Measurements from ENCODE around the gene TMEM207.
"Not testable (repeated sequence)": the region's sequence is repeated elsewhere in the genome, so short reads cannot be mapped to it uniquely, and the experiment has no call there.

The TMEM207 gene

DNA sequence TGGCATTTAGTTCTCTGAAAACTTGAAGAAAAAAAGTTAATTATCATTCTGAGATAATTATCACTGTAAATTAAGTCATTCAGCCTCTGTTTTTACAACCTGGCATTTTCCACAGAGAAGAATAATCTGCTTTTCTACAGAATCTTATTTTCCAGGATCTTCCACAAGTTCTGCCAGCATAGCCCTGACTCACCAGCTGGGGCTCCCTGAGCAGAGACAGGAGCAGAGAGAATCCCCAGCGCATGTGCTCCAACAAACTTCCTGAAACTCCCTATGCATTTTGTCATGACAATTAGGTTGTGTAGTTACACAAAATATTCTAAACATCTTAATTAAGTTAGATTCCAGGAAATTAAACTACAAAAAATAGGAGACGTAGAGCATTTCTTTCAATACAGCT, 32.1 kb upstream of the TMEM207 start:
- DNase-seq (ENCODE audit: low spot score in 2 of 2) = no peak
- in situ Hi-C loops (cut with MboI; ENCODE audit: low sequenced_read_pairs) = no loop called here
- Histone ChIP-seq H3K36me3 (replicated peaks) (no peaks in the 10 kb centered on the region), H3K27me3 (ENCODE audit: low read depth) (no peaks in the 10 kb centered on the region; the same call in 1 of the 2 replicates), H3K4me1 (no peaks in the 10 kb centered on the region; the same call in 1 of the 2 replicates), H3K4me3 (no peak overlapping the region), H3K9me3 (no peaks in the 10 kb centered on the region)

DNA sequence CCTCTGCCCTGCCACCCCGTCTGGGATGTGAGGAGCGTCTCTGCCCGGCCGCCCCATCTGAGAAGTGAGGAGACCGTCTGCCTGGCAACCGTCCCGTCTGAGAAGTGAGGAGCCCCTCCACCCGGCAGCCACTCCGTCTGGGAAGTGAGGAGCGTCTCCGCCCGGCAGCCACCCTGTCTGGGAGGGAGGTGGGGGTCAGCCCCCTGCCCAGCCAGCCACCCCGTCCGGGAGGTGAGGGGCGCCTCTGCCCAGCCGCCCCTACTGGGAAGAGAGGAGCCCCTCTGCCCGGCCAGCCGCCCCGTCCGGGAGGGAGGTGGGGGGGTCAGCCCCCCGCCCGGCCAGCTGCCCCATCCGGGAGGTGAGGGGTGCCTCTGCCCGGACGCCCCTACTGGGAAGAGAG, 23.6 kb upstream of the TMEM207 start:
- DNase-seq (ENCODE audit: low spot score in 2 of 2); H3K4me3 ChIP-seq; in situ Hi-C loops (cut with MboI; ENCODE audit: low sequenced_read_pairs); H3K27me3 ChIP-seq (ENCODE audit: low read depth); H3K36me3 ChIP-seq (replicated peaks); H3K4me1 ChIP-seq; H3K9me3 ChIP-seq: not testable (repeated sequence)

DNA sequence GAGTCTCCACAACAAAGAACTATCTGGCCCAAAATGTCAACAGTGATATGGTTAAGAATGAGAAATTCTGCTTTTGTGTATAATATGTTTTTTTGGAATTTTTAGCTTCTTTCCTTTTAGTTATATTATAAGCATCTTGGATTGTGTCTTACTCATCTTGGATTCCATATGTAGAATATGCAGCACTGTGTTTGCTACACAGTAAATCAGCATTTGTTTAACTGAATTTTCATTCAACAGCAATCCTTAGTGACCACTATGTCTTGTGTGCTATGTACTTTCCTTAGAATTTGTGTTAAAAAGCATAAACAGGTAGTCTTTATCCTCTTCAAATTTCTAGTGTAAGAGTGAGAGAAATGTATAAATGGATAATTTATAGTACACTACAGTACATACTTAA, 18.2 kb upstream of the TMEM207 start:
- H3K27me3 ChIP-seq (ENCODE audit: low read depth) = no peaks in the 10 kb centered on the region
- in situ Hi-C loops (cut with MboI; ENCODE audit: low sequenced_read_pairs) = no loop called here

DNA sequence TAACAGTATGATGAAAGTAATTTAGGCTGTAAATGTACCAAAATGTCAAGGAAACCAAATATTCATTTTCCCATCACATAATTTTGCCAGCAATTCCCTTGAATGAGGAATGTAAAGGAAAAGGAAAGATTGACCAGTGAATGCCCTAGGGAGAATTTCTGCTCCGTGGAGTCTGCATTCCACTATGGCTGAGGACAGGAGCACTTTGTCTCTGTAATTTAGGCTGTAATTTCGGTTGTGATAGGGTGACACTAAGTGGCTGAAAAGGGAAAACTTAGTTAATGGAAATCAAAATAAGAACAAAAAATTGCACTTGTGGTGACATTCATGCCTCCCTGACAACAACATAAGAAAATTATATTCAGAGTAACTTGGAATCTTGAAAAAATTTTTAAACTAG, 8.3 kb upstream of the TMEM207 start:
- no peak overlapping the region for H3K4me3 ChIP-seq
- H3K36me3 ChIP-seq (replicated peaks) = no peaks in the 10 kb centered on the region
- H3K27me3 ChIP-seq (ENCODE audit: low read depth) = no peaks in the 10 kb centered on the region
- no peak for DNase-seq (ENCODE audit: low spot score in 2 of 2)
- H3K9me3 ChIP-seq = no peaks in the 10 kb centered on the region
- in situ Hi-C loops (cut with MboI; ENCODE audit: low sequenced_read_pairs) = no loop called here
- no peaks in the 10 kb centered on the region for H3K4me1 ChIP-seq

More for the DNA sequence above, 18.2 kb upstream of the TMEM207 start:
- H3K9me3 ChIP-seq = no peaks in the 10 kb centered on the region
- no peaks in the 10 kb centered on the region for H3K4me1 ChIP-seq
- H3K36me3 ChIP-seq (replicated peaks) = no peaks in the 10 kb centered on the region
- DNase-seq (ENCODE audit: low spot score in 2 of 2) = no peak
- no peak overlapping the region for H3K4me3 ChIP-seq

DNA sequence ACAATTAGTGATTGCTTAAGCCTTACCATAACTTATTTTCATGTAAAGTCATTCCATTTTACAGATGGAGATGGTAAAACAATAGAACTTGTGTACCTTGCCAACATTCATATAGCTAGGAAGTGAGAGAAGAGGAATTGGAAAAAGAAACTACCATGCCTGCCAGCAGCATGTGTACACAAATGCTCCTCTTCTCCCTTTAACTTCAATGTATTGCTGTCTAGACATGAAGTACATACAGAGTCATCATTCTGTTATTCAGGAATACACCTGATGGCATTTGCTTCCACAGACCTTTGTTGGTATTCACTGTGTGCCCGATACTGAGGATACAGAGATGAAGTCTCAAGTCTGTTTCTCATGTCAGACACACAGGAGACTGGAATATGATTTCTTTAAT, 7.1 kb upstream of the TMEM207 start:
- Histone ChIP-seq H3K4me3 (no peak overlapping the region), H3K27me3 (ENCODE audit: low read depth) (no peaks in the 10 kb centered on the region), H3K36me3 (replicated peaks) (no peaks in the 10 kb centered on the region), H3K4me1 (no peaks in the 10 kb centered on the region), H3K9me3 (no peaks in the 10 kb centered on the region)
- DNase-seq (ENCODE audit: low spot score in 2 of 2) = no peak
- in situ Hi-C loops (cut with MboI; ENCODE audit: low sequenced_read_pairs) = no loop called here

DNA sequence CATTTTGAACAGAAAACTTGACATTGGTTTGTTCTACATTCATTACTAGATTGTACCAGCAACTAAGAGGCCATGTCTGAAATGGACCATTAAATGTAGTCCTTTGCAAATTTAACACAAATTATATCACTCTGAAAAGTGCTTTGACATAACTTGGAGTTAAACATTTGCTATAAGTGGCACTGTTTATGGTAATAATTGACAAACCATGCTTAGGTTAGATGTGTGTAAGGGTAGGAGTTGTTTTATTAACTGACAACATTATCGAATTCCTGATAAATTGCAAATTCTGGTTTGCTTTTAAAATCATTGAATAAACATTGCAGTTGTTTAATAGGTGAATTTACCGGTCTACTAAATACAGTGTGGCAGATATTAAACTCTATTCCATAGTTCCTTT, 6.1 kb upstream of the TMEM207 start:
- DNase-seq (ENCODE audit: low spot score in 2 of 2) = no peak
- Histone ChIP-seq H3K4me1 (no peaks in the 10 kb centered on the region), H3K4me3 (no peak overlapping the region), H3K9me3 (no peaks in the 10 kb centered on the region), H3K36me3 (replicated peaks) (no peaks in the 10 kb centered on the region), H3K27me3 (ENCODE audit: low read depth) (no peaks in the 10 kb centered on the region)
- in situ Hi-C loops (cut with MboI; ENCODE audit: low sequenced_read_pairs) = no loop called here

DNA sequence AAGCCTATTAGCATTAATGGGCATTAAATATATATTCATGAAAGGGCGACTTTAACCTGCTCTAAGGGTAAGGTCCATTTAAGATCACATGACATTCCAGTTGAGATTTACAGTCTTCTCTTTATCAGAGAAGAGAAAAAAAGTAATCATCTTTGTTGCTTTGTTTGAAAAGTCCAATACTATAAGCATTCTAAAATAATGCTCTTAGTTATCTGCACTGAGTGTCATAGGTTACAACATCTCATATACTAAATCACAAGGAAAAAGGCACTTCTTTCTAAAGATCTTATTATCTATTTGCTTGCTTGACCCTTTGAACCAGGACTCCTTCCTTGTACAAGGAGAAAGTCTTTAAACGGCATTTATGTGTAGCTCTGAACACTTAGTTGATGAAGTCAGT, 1.4 kb downstream of the TMEM207 start:
- H3K4me3 ChIP-seq = no peak overlapping the region
- in situ Hi-C loops (cut with MboI; ENCODE audit: low sequenced_read_pairs) = loop anchor here (25.0 kb wide), 1 partner anchor 486 kb away; no protein-coding TSS in a partner anchor

DNA sequence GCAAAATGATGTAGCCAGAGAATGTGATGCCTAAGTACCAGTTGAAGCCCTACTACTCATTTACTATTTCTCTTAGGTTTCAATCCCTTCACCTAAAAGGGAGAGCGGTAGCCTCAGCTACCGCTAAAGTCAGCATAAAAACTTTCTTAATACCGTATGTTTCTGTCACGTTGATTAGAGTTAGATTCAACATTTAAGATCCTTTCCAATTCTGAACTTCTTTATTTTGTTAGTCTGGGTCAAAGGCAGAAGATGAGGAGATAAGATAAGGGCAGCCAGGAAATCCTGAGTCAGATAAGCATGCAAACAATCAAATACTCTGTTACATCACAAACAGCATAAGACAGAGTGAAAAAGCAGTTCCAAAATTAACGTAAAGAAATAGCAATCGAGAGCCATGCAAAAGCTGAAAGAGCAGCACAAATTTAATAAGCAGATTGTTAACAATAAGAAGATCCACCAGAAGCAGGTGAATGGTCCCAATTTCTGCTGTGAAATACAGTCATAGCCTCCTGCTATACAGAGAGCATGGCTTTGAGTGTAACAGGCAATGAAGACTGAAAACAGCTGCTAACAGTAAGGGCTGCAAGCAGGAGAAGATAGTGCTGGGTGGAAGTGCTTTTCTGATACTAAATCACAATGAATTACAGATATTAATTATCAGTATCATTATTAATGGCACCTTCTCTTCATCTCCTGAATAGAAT, 3.0 kb downstream of the TMEM207 start:
- Histone ChIP-seq H3K4me3 (no peak overlapping the region), H3K9me3 (no peaks in the 10 kb centered on the region), H3K36me3 (replicated peaks) (no peaks in the 10 kb centered on the region), H3K4me1 (peaks cover 11% of the 10 kb centered on the region), H3K27me3 (ENCODE audit: low read depth) (no peaks in the 10 kb centered on the region; the same call in 1 of the 2 replicates)
- no peak for DNase-seq (ENCODE audit: low spot score in 2 of 2)
- in situ Hi-C loops (cut with MboI; ENCODE audit: low sequenced_read_pairs) = loop anchor here (25.0 kb wide), 1 partner anchor 484 kb away; no protein-coding TSS in a partner anchor

More for the DNA sequence above, 1.4 kb downstream of the TMEM207 start:
- Histone ChIP-seq H3K9me3 (no peaks in the 10 kb centered on the region), H3K27me3 (ENCODE audit: low read depth) (no peaks in the 10 kb centered on the region; the same call in 1 of the 2 replicates), H3K4me1 (peaks cover 11% of the 10 kb centered on the region), H3K36me3 (replicated peaks) (no peaks in the 10 kb centered on the region)
- DNase-seq (ENCODE audit: low spot score in 2 of 2) = no peak

DNA sequence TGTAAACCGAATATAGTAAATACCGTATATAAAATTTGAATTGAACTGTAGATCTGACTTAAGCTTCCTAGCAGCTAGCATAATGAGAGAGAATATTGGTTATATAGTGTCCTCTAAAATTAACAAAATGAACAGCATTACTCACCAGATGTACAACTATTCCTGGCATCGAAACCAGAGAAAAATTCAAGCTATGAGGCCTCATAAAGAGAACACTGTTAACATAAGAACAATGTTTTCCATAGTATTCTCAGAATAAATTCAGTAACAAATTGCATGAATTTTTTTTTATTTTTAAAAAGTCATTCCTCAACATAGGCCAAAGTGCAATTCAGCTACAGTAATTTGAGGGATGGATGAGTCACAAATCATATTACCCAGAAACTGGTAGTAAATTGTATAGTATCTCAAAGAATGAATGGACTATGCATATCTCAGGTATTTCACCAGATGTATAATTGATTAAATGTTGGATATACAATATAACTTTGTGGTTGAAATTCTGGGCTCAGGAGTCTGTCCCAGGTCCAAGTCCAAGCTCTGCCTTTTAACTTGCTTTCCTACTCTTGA, 5.0 kb downstream of the TMEM207 start:
- Histone ChIP-seq H3K27me3 (ENCODE audit: low read depth) (no peaks in the 10 kb centered on the region; the same call in 1 of the 2 replicates), H3K4me3 (no peak overlapping the region), H3K9me3 (no peaks in the 10 kb centered on the region), H3K36me3 (replicated peaks) (no peaks in the 10 kb centered on the region), H3K4me1 (peaks cover 11% of the 10 kb centered on the region)
- in situ Hi-C loops (cut with MboI; ENCODE audit: low sequenced_read_pairs) = loop anchor here (25.0 kb wide), 1 partner anchor 482 kb away; no protein-coding TSS in a partner anchor
- no peak for DNase-seq (ENCODE audit: low spot score in 2 of 2)

DNA sequence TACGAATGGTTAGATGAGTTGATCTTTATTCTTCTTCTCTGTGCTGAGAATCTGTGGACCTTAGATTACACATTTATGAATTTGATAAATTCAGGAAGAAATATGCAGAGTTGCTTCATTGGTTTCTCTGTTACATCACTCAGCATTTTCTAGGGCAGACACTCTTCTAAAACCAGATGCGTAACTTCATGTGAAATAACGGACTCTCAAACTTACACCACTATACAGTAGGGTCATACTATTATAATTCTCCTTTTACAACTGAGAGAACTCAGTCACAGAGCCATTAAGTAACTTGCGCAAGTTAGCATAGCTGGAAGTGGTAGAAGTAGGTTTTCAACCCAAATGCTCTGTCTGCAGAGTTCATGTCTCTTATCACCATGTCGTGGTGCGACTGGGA, 5.7 kb downstream of the TMEM207 start:
- no peak overlapping the region for H3K4me3 ChIP-seq
- no peaks in the 10 kb centered on the region for H3K36me3 ChIP-seq (replicated peaks)
- no peak for DNase-seq (ENCODE audit: low spot score in 2 of 2)
- no peaks in the 10 kb centered on the region for H3K9me3 ChIP-seq
- H3K27me3 ChIP-seq (ENCODE audit: low read depth) = no peaks in the 10 kb centered on the region; the same call in 1 of the 2 replicates
- peaks cover 11% of the 10 kb centered on the region for H3K4me1 ChIP-seq
- in situ Hi-C loops (cut with MboI; ENCODE audit: low sequenced_read_pairs) = loop anchor here (25.0 kb wide), 1 partner anchor 482 kb away; no protein-coding TSS in a partner anchor

DNA sequence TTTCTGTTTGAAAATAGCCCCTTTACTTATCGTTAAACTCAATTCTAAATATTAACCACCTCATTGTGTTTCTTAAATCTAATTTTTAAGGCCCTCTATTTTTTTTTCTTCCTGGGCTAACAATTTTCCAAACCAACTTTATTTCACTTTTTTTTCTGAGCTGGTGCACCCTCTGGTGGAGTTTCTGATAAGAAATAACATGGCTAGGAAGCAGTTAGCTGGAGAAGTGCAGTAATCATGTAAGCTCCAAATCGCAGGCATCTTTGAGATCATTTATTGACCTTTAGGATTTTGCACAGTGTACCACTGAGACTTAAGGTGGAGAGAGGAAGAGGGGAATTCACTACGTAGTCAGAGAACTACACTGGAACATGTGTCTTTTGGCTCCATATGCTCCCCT, 6.4 kb downstream of the TMEM207 start:
- H3K36me3 ChIP-seq (replicated peaks) = no peaks in the 10 kb centered on the region
- DNase-seq (ENCODE audit: low spot score in 2 of 2) = no peak
- no peaks in the 10 kb centered on the region; the same call in 1 of the 2 replicates for H3K27me3 ChIP-seq (ENCODE audit: low read depth)
- H3K9me3 ChIP-seq = no peaks in the 10 kb centered on the region
- H3K4me3 ChIP-seq = no peak overlapping the region
- peaks cover 9% of the 10 kb centered on the region for H3K4me1 ChIP-seq
- in situ Hi-C loops (cut with MboI; ENCODE audit: low sequenced_read_pairs) = loop anchor here (25.0 kb wide), 1 partner anchor 481 kb away; no protein-coding TSS in a partner anchor

DNA sequence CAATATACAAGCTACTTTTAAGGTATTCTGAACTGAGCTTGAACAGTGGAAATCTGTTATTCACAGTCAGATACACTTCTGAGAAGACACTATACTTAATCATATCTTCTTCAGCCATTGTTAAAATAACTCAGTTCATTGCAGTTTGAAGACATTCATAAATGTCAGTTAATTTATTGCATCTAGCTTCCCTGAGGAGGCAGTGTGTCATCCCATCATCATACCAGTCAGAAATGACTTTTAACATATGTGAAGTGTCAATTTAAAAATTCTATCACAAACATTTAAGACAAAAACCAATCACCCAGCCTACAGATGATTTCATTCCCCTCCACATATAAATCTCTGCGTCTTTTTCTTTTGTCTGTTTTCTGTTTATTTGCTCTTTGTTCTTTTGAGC, 7.5 kb downstream of the TMEM207 start:
- H3K4me3 ChIP-seq = no peak overlapping the region
- no peaks in the 10 kb centered on the region for H3K36me3 ChIP-seq (replicated peaks)
- no peaks in the 10 kb centered on the region; the same call in 1 of the 2 replicates for H3K27me3 ChIP-seq (ENCODE audit: low read depth)
- H3K4me1 ChIP-seq = no peaks in the 10 kb centered on the region
- no peaks in the 10 kb centered on the region for H3K9me3 ChIP-seq
- no peak for DNase-seq (ENCODE audit: low spot score in 2 of 2)
- in situ Hi-C loops (cut with MboI; ENCODE audit: low sequenced_read_pairs) = loop anchor here (25.0 kb wide), 1 partner anchor 480 kb away; no protein-coding TSS in a partner anchor

DNA sequence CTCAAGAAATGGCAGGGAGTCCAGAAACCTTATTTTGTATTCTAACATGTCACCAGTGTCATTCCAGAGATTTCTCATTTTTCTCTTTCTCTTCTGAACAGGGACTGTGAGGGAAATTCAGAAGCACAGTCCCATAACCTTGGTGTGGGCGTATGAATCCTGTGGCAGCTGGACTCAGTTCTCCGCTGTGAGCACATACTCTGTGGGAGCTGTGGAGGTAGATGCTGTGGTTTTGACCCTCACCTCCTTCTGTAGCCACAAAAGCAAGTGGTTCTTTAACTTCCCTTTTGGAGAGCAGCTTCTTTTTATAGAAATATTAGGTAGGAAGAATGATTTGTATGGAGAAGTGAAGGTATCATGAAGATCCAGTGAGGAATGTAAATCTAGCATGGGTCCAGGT, 13.4 kb downstream of the TMEM207 start:
- H3K9me3 ChIP-seq = no peaks in the 10 kb centered on the region
- H3K4me1 ChIP-seq = no peaks in the 10 kb centered on the region
- in situ Hi-C loops (cut with MboI; ENCODE audit: low sequenced_read_pairs) = loop anchor here (25.0 kb wide), 1 partner anchor 474 kb away; no protein-coding TSS in a partner anchor
- H3K4me3 ChIP-seq = no peak overlapping the region
- no peaks in the 10 kb centered on the region for H3K27me3 ChIP-seq (ENCODE audit: low read depth)
- no peaks in the 10 kb centered on the region for H3K36me3 ChIP-seq (replicated peaks)
- DNase-seq (ENCODE audit: low spot score in 2 of 2) = no peak

DNA sequence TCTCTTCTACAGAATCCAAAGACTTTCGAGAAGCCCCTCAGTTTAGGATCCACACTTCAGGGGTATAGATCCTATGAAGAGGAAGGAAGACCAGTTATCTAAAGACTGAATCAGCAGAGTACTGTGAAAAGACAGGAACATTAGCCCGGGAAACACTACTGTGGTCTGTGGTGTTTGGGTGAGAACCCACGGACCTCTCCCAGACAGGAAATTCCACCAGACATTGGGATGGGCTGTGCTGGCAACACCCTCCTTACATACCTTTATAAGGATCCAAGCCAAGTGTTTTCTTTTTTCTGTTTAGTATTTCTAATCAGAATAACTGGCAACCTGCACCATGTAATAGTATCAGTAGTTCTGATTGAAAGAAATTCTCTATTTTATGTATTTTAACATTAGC, 14.1 kb downstream of the TMEM207 start:
- Histone ChIP-seq H3K27me3 (ENCODE audit: low read depth) (no peaks in the 10 kb centered on the region), H3K4me3 (no peak overlapping the region), H3K4me1 (no peaks in the 10 kb centered on the region), H3K9me3 (no peaks in the 10 kb centered on the region), H3K36me3 (replicated peaks) (no peaks in the 10 kb centered on the region)
- in situ Hi-C loops (cut with MboI; ENCODE audit: low sequenced_read_pairs) = loop anchor here (25.0 kb wide), 1 partner anchor 473 kb away; no protein-coding TSS in a partner anchor
- no peak for DNase-seq (ENCODE audit: low spot score in 2 of 2)

Measured in HAP-1 (cell line).